HG03175 (cell line): ENCODE results near the gene HOXD9.

Source experiments
- ATAC-seq: cut with Tn5 transposase; IDR thresholded peaks from one replicate; pipeline ENCODE4 v1.9.1; 2021; ENCODE audit warnings: mild to moderate bottlenecking, moderate library complexity; ENCODE audit not compliant: unreplicated experiment

HOXD9 gene

GRCh38 chr2:176122683-176123410, at the start of gene HOXD9:
HOXD9 (plus strand) TSS chr2:176122719; CDS start chr2:176122769, 50 bp downstream.
- ATAC-seq, result no peak

- ATAC-seq, result no peak
These were observed 49.3 kb upstream of the HOXD9 start for GRCh38 chr2:176072951-176073904.

- ATAC-seq, result no peak
These were observed 47.5 kb upstream of the HOXD9 start for GRCh38 chr2:176074919-176075425.

- ATAC-seq, result no peak
These were observed 47.0 kb upstream of the HOXD9 start for GRCh38 chr2:176075481-176075880.

- ATAC-seq, result no peak
These were observed 46.5 kb upstream of the HOXD9 start for GRCh38 chr2:176076063-176076462.

GRCh38 chr2:176076796-176077195, 45.7 kb upstream of the HOXD9 start:
- no peak for ATAC-seq

GRCh38 chr2:176078541-176079284, 43.8 kb upstream of the HOXD9 start:
- ATAC-seq, result no peak

- ATAC-seq, result no peak
These were observed 43.2 kb upstream of the HOXD9 start for GRCh38 chr2:176079285-176079830.

- no peak for ATAC-seq
These were observed 42.5 kb upstream of the HOXD9 start for GRCh38 chr2:176079831-176080539.

- no peak for ATAC-seq
These were observed 41.8 kb upstream of the HOXD9 start for GRCh38 chr2:176080540-176081375.

- no peak for ATAC-seq
These were observed 41.1 kb upstream of the HOXD9 start for GRCh38 chr2:176081376-176081836.

- ATAC-seq, result no peak
These were observed 40.5 kb upstream of the HOXD9 start for GRCh38 chr2:176081837-176082524.

GRCh38 chr2:176082525-176082823, 40.0 kb upstream of the HOXD9 start:
- ATAC-seq, result no peak

GRCh38 chr2:176082824-176083751, 39.4 kb upstream of the HOXD9 start:
- ATAC-seq, result no peak

GRCh38 chr2:176083796-176084261, 38.7 kb upstream of the HOXD9 start, which contains the start of gene EVX2:
EVX2 (minus strand) TSS chr2:176083962; CDS start chr2:176083776, 186 bp downstream.
- ATAC-seq, result no peak

- ATAC-seq, result no peak
These were observed 37.9 kb upstream of the HOXD9 start for GRCh38 chr2:176084611-176085119.

GRCh38 chr2:176085120-176085788, 37.3 kb upstream of the HOXD9 start:
- ATAC-seq, result no peak
